Esophagus muscularis mucosa (tissue), 3 donors: Measurements from ENCODE around the gene CFAP47.

ENCODE experiments used
- CTCF ChIP-seq, 3 experiments: fragments of 200-600 bp in 2 of 3; fragments of 450-650 bp in 1 of 3; sonication (generic) in 2 of 3; IDR thresholded peaks; one replicate each; pipeline ENCODE4 v1.5.1; 2017 to 2019; ENCODE audit warnings: antibody characterized with exemption in 3 of 3, mild to moderate bottlenecking in 2 of 3, moderate library complexity in 1 of 3
- POLR2A ChIP-seq: fragments of 450-650 bp; IDR thresholded peaks from one replicate; pipeline ENCODE4 v1.6.1; 2017; ENCODE audit warnings: antibody characterized with exemption, moderate library complexity, mild to moderate bottlenecking, low read depth

DNA sequence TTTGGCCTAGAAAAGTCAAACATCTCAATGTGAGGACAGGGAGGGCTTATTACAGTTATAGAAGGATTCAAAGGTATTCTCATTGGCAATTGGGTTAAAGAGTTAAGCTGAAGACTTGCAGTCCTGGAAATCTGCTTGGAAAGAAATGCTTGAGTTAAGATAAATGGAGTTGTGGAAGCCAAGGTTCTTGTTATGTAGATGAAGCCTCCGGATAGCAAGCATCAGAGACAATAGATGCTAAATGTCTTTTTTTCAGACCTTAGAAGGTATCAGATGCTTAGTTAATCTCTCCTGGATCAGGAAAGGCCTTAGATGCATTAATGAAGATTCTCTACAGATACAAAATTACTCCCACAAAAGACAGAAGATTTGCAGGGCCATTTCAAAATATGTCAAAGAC lies 299.3 kb downstream of the CFAP47 start:
- TF ChIP-seq CTCF (IDR thresholded peaks at IDR 0.05) (no peak), POLR2A (no peak)
